CD4-positive, alpha-beta T cell (primary cell): ENCODE data around the gene ANXA2. TPM values are rescaled to one million over a fixed set of nuclear protein-coding genes. Genes with fewer than 3 reads are reported as not detected.

Experiments
- ATAC-seq: fragments of 200-7000 bp; cut with Tn5 transposase; one replicate; pipeline ENCODE4 v1.10.0; 2022; ENCODE audit warnings: mild to moderate bottlenecking; ENCODE audit not compliant: poor library complexity
- CTCF ChIA-PET: fragments of 350-600 bp; sonication (Branson Sonifier 250); formaldehyde crosslinking; loops from one replicate; lab custom pipeline; 2021; ENCODE audit warnings: antibody characterized with exemption, inconsistent platforms; lab: Charles Lee
- POLR2A ChIA-PET: fragments of 350-600 bp; sonication (Branson Sonifier 250); formaldehyde crosslinking; loops from one replicate; lab custom pipeline; 2021; ENCODE audit warnings: antibody characterized with exemption, inconsistent platforms; lab: Charles Lee
- DNase-seq, 14 experiments: peaks; one replicate each; pipeline ENCODE4 v3.0.0-alpha.2; 2013 to 2020; ENCODE audit warnings: mixed read lengths in 2 of 14
- H3K27ac ChIP-seq, 2 donors: one replicate each; pipeline versions ENCODE4 v1.5.1 to v1.7.0; 2013; ENCODE audit warnings: low read length in 2 of 2, low read depth in 1 of 2, mild to moderate bottlenecking in 1 of 2
- H3K27me3 ChIP-seq, 2 experiments: 1 replicate in 1 of 2; 2 replicates in 1 of 2; pipeline versions ENCODE4 v1.6.1 to v1.7.0; 2013; ENCODE audit warnings: low read length in 2 of 2, control low read depth in 1 of 2, mild to moderate bottlenecking in 1 of 2, moderate library complexity in 1 of 2; ENCODE audit not compliant: insufficient read depth in 2 of 2, control insufficient read depth in 1 of 2
- H3K36me3 ChIP-seq: one replicate; pipeline ENCODE4 v1.6.1; 2013; ENCODE audit warnings: low read length, control low read depth; ENCODE audit not compliant: insufficient read depth
- H3K4me1 ChIP-seq: one replicate; pipeline ENCODE4 v1.6.1; 2013; ENCODE audit warnings: low read length, control low read depth; ENCODE audit not compliant: insufficient read depth
- H3K4me3 ChIP-seq: one replicate; pipeline ENCODE4 v1.5.1; 2013; ENCODE audit warnings: mild to moderate bottlenecking, low read length, moderate library complexity
- H3K9me3 ChIP-seq, 2 experiments: 1 replicate in 1 of 2; 2 replicates in 1 of 2; pipeline versions ENCODE4 v1.6.1 to v1.7.0; 2013; ENCODE audit warnings: low read length in 2 of 2, mild to moderate bottlenecking in 2 of 2, control low read depth in 1 of 2, moderate library complexity in 1 of 2; ENCODE audit not compliant: control insufficient read depth in 1 of 2, insufficient read depth in 1 of 2
- H3K27ac Mint-ChIP-seq: one replicate; pipeline ENCODE4 v1.8.0; 2020; ENCODE audit warnings: mixed read lengths
- H3K27me3 Mint-ChIP-seq: one replicate; pipeline ENCODE4 v1.8.0; 2021; ENCODE audit warnings: mixed read lengths
- H3K36me3 Mint-ChIP-seq: one replicate; pipeline ENCODE4 v1.8.0; 2021; ENCODE audit warnings: low read depth, mixed read lengths
- H3K4me1 Mint-ChIP-seq: one replicate; pipeline ENCODE4 v1.8.0; 2021; ENCODE audit warnings: low read depth, mixed read lengths
- H3K4me3 Mint-ChIP-seq: one replicate; pipeline ENCODE4 v1.8.0; 2020; ENCODE audit warnings: mild to moderate bottlenecking, mixed read lengths
- H3K9me3 Mint-ChIP-seq: one replicate; pipeline ENCODE4 v1.8.0; 2020; ENCODE audit warnings: mixed read lengths
- CTCF ChIP-seq: fragments of 200-600 bp; IDR thresholded peaks from one replicate; pipeline ENCODE4 v1.8.0; 2022; ENCODE audit warnings: antibody characterized with exemption, mild to moderate bottlenecking
- intact Hi-C, 2 experiments: fragments of 100-400 bp; cut with DNase I in 1 of 2; cut with micrococcal nuclease in 1 of 2; formaldehyde crosslinking; loops; one replicate each; pipeline versions ENCODE4 v1.15.1 to v1.9.0; 2023 to 2025; cut with DNase I, micrococcal nuclease
- total RNA-seq, 174 experiments: library from RNA in 2 of 174; stranded (reverse) in 2 of 174; gene quantifications; one replicate each; pipeline ENCODE4 v1.2.3 and lab custom pipeline; 2021 to 2026

The ANXA2 gene
- total RNA-seq, 2 experiments from 2014 or later = 70.8 to 74.5 TPM

DNA sequence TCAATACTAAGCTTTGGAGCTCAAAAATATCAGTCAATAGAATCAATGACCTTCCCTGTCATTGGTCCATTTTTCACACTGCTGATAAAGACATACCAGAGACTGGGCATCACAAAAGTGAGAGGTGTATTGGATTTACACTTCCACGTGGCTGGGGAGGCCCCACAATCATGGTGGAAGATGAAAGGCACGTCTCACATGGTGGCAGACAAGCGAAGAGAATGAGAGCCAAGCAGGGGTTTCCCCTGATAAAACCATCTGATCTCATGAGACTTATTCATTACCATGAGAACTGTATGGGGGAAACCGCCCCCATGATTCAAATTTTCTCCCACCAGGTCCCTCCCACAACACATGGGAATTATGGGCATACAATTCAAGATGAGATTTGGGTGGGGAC is 81.9 kb downstream of the ANXA2 start:
- ChIA-PET CTCF (interaction anchor here (1.7 kb wide), 1 partner anchor 11 kb away, joined by 4 read pairs; no protein-coding TSS in a partner anchor), POLR2A (no interaction called here)
- H3K4me1 Mint-ChIP-seq = no peaks in the 10 kb centered on the region
- no peaks in the 10 kb centered on the region for H3K36me3 Mint-ChIP-seq
- H3K27ac Mint-ChIP-seq = no peak overlapping the region
- Histone ChIP-seq H3K4me3 (no peak overlapping the region), H3K9me3 (no peaks in the 10 kb centered on the region), H3K36me3 (no peaks in the 10 kb centered on the region), H3K27me3 (peaks cover 0 to 4% of the 10 kb centered on the region in 2 experiments), H3K27ac (no peak overlapping the region), H3K4me1 (no peaks in the 10 kb centered on the region)
- ATAC-seq (no peak), DNase-seq (no peak)
- peaks cover 5% of the 10 kb centered on the region for H3K27me3 Mint-ChIP-seq
- TF ChIP-seq CTCF = no peak
- H3K9me3 Mint-ChIP-seq = no peaks in the 10 kb centered on the region
- no peak overlapping the region for H3K4me3 Mint-ChIP-seq
- intact Hi-C loops = loop anchor here in 1 of 2 experiments (10.0 kb wide), 1 partner anchor 59 kb away; no protein-coding TSS in a partner anchor

DNA sequence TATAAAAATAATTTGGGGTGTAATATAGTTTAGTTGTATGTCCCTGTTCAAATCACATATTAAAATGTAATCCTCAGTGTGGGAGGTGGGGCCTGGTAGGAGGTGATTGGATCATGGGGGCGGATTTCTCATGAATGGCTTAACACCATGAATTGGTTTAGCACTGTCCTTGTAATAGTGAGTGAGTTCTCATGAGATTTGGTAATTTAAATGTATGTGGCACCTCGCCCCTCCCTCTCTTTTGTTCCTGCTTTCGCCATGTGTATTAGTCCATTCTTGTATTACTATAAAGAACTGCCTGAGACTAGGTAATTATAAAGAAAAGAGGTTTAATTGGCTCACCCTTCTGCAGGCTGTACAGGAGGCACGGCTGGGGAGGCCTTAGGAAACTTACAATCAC is 83.9 kb downstream of the ANXA2 start:
- Mint-ChIP-seq H3K4me1 (no peaks in the 10 kb centered on the region), H3K36me3 (no peaks in the 10 kb centered on the region), H3K27ac (no peak overlapping the region), H3K27me3 (peaks cover 5% of the 10 kb centered on the region), H3K4me3 (no peak overlapping the region), H3K9me3 (no peaks in the 10 kb centered on the region)
- H3K27ac ChIP-seq = no peak overlapping the region
- no peaks in the 10 kb centered on the region for H3K9me3 ChIP-seq
- no peaks in the 10 kb centered on the region for H3K4me1 ChIP-seq
- ATAC-seq (no peak), DNase-seq (no peak)
- H3K27me3 ChIP-seq = peaks cover 0 to 8% of the 10 kb centered on the region in 2 experiments
- no peaks in the 10 kb centered on the region for H3K36me3 ChIP-seq
- H3K4me3 ChIP-seq = no peak overlapping the region
- POLR2A ChIA-PET = no interaction called here
- CTCF ChIA-PET = no interaction called here
- intact Hi-C loops = loop anchor here in 1 of 2 experiments (10.0 kb wide), 1 partner anchor 61 kb away; no protein-coding TSS in a partner anchor
- no peak for TF ChIP-seq CTCF

- H3K9me3 Mint-ChIP-seq = peaks cover 3% of the 10 kb centered on the region
- Histone ChIP-seq H3K27me3 (peaks cover 4 to 9% of the 10 kb centered on the region in 2 experiments), H3K4me3 (no peak overlapping the region), H3K27ac (no peak overlapping the region), H3K9me3 (no peaks in the 10 kb centered on the region), H3K4me1 (no peaks in the 10 kb centered on the region), H3K36me3 (no peaks in the 10 kb centered on the region)
- DNase-seq (no peak), ATAC-seq (no peak)
- no peaks in the 10 kb centered on the region for H3K4me1 Mint-ChIP-seq
- CTCF ChIA-PET = no interaction called here
- no peak for TF ChIP-seq CTCF
- intact Hi-C loops = no loop called here
- no peaks in the 10 kb centered on the region for H3K36me3 Mint-ChIP-seq
- POLR2A ChIA-PET = no interaction called here
- no peak overlapping the region for H3K4me3 Mint-ChIP-seq
- no peak overlapping the region for H3K27ac Mint-ChIP-seq
- H3K27me3 Mint-ChIP-seq = peaks cover 40% of the 10 kb centered on the region
These were observed 90.8 kb downstream of the ANXA2 start for GRCh38 chr15:60307034-60307433.
